SK-N-MC (cell line): Measurements from ENCODE around the gene AKR1D1.

ENCODE experiments used
- EZH2 ChIP-seq: fragments of 200-600 bp; sonication (generic); IDR thresholded peaks from one replicate; pipeline ENCODE4 v1.6.1; 2017; ENCODE audit warnings: antibody characterized with exemption
- FOXP2 ChIP-seq: optimal IDR thresholded peaks from 2 replicates; pipeline ENCODE3; 2011; ENCODE audit warnings: mild to moderate bottlenecking, moderate library complexity; ENCODE audit not compliant: insufficient read depth; ENCODE audit errors: extremely low read length, control extremely low read depth
- POLR2AphosphoS5 ChIP-seq: IDR thresholded peaks from 2 replicates; pipeline ENCODE4 v1.6.1; 2012; ENCODE audit warnings: mild to moderate bottlenecking, low read depth, low read length, borderline replicate concordance

DNA sequence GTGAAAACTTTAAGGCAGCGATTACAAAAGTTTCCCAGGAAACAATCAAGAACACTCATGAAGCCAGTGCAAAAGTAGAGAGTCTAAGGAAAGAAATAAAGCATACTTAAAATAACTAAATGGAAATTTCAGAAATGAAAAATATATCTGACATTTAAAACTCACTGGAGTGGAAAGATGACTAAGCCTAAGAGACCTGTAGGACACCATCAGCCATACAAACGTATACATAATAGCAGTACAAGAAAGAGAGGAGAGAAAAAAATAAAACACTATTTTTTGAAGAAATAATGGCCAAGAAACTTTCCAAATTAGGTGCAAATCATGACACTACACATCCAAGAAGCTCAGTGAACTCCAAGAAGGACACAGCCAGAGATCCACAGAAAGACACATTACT, 5.4 kb upstream of the AKR1D1 start:
- TF ChIP-seq POLR2AphosphoS5 (no peak), EZH2 (no peak), FOXP2 (no peak)
